Gastroesophageal sphincter (tissue), 4 donors: ENCODE measurements around the gene WASF3. TPM values are rescaled to one million over a fixed set of nuclear protein-coding genes. Genes with fewer than 3 reads are reported as not detected.

ENCODE experiments used
- ATAC-seq: fragments of 150-250 bp; one replicate; pipeline ENCODE4 v1.9.1; 2016; ENCODE audit warnings: mild to moderate bottlenecking, moderate library complexity
- H3K27ac ChIP-seq, 4 donors: fragments of 200-600 bp; sonication (generic) in 3 of 4; 1 replicate in 3 of 4; 2 replicates in 1 of 4; pipeline ENCODE4 v1.5.1; 2016 to 2019
- H3K27me3 ChIP-seq: fragments of 200-600 bp; sonication (generic); one replicate; pipeline ENCODE4 v1.5.1; 2019
- H3K36me3 ChIP-seq, 2 donors: fragments of 200-600 bp; sonication (generic); one replicate each; pipeline ENCODE4 v1.5.1; 2019; ENCODE audit warnings: control low read depth in 1 of 2
- H3K4me1 ChIP-seq, 3 donors: fragments of 200-600 bp; sonication (generic); 1 replicate in 2 of 3; 2 replicates in 1 of 3; pipeline ENCODE4 v1.5.1; 2016 to 2019; ENCODE audit warnings: control low read depth in 2 of 3
- H3K4me3 ChIP-seq, 2 donors: fragments of 200-600 bp; sonication (generic); one replicate each; pipeline ENCODE4 v1.5.1; 2019; ENCODE audit warnings: mild to moderate bottlenecking in 1 of 2, moderate library complexity in 1 of 2
- H3K9me3 ChIP-seq, 3 donors: fragments of 200-600 bp; sonication (generic); one replicate each; pipeline ENCODE4 v1.5.1; 2017 to 2019; ENCODE audit warnings: control low read depth in 2 of 3
- CTCF ChIP-seq, 4 experiments: fragments of 200-600 bp in 2 of 4; fragments of 450-650 bp in 2 of 4; sonication (generic) in 1 of 4; IDR thresholded peaks; one replicate each; pipeline ENCODE4 v1.5.1; 2017 to 2019; ENCODE audit warnings: antibody characterized with exemption in 4 of 4, mild to moderate bottlenecking in 2 of 4, moderate library complexity in 2 of 4
- EP300 ChIP-seq: sonication (generic); formaldehyde crosslinking; IDR thresholded peaks from one replicate; pipeline ENCODE4 v1.6.1; 2017; ENCODE audit warnings: antibody characterized with exemption, mild to moderate bottlenecking
- POLR2A ChIP-seq, 2 donors: fragments of 450-650 bp; IDR thresholded peaks; one replicate each; pipeline ENCODE4 v1.6.1; 2017; ENCODE audit warnings: antibody characterized with exemption in 2 of 2, mild to moderate bottlenecking in 2 of 2, moderate library complexity in 1 of 2
- POLR2AphosphoS5 ChIP-seq: sonication (generic); formaldehyde crosslinking; IDR thresholded peaks from one replicate; pipeline ENCODE4 v1.6.1; 2017; ENCODE audit warnings: antibody characterized with exemption
- WGBS, 2 donors: methylation state at CpG; one replicate each; pipeline ENCODE4 v1.1.5; 2018; ENCODE audit warnings: low coverage in 1 of 2; 5-methylcytosine and 5-hydroxymethylcytosine counted together
- total RNA-seq, 4 donors: library from RNA; depleted of rRNA; stranded (reverse); fragments of >200 nt; gene quantifications; one replicate each; pipeline ENCODE4 v1.1.0, GENCODE V29; 2016

The WASF3 gene
- total RNA-seq, 4 donors from 2014 or later: 13.7 to 19.0 (median 18.7) TPM

- ATAC-seq: no peak
- Histone ChIP-seq H3K4me1 (no peaks in the 10 kb centered on the region), H3K27ac (no peak overlapping the region), H3K4me3 (no peak overlapping the region), H3K9me3 (no peaks in the 10 kb centered on the region), H3K27me3 (no peaks in the 10 kb centered on the region), H3K36me3 (peaks cover 0 to 5% of the 10 kb centered on the region in 2 donors)
- WGBS, 2 donors: 69 to 100% methylated on average over 1 to 2 of the region's 2 CpGs
- TF ChIP-seq CTCF (IDR thresholded peaks at IDR 0.05): no peak
- no peak for TF ChIP-seq EP300
- no peak for TF ChIP-seq POLR2A (IDR thresholded peaks at IDR 0.05)
- no peak for TF ChIP-seq POLR2AphosphoS5
Observed at GRCh38 chr13:26616126-26616525, 58.6 kb downstream of the WASF3 start.

- Histone ChIP-seq H3K4me3 (no peak overlapping the region), H3K36me3 (no peaks in the 10 kb centered on the region), H3K27me3 (no peaks in the 10 kb centered on the region), H3K27ac (no peak overlapping the region), H3K9me3 (peaks cover 0 to 5% (median 0%) of the 10 kb centered on the region in 3 donors), H3K4me1 (no peaks in the 10 kb centered on the region)
- TF ChIP-seq POLR2A (IDR thresholded peaks at IDR 0.05) (no peak), EP300 (no peak), POLR2AphosphoS5 (no peak), CTCF (IDR thresholded peaks at IDR 0.05) (no peak)
- no peak for ATAC-seq
- 65 to 75% methylated on average over 2 of the region's 2 CpGs for WGBS, 2 donors
Observed at GRCh38 chr13:26618726-26619125, 61.2 kb downstream of the WASF3 start.

GRCh38 chr13:26619358-26619757 lies 61.9 kb downstream of the WASF3 start:
- ATAC-seq: no peak
- Histone ChIP-seq H3K4me1 (no peaks in the 10 kb centered on the region), H3K36me3 (no peaks in the 10 kb centered on the region), H3K9me3 (peaks cover 0 to 11% (median 0%) of the 10 kb centered on the region in 3 donors), H3K27me3 (no peaks in the 10 kb centered on the region), H3K27ac (no peak overlapping the region), H3K4me3 (no peak overlapping the region)
- 82% methylated on average over 2 of the region's 2 CpGs; no CpG with 5 or more reads in 1 of the 2 donors for whole genome bisulfite sequencing, 2 donors
- no peak for TF ChIP-seq EP300
- no peak for TF ChIP-seq CTCF (IDR thresholded peaks at IDR 0.05)
- no peak for TF ChIP-seq POLR2AphosphoS5
- no peak for TF ChIP-seq POLR2A (IDR thresholded peaks at IDR 0.05)

GRCh38 chr13:26621731-26622401 lies 64.4 kb downstream of the WASF3 start:
- no peaks in the 10 kb centered on the region for H3K4me1 ChIP-seq
- no peak for ATAC-seq
- WGBS, 2 donors: 88 to 100% methylated on average over 2 to 3 of the region's 4 CpGs

More at GRCh38 chr13:26621731-26622401, 64.4 kb downstream of the WASF3 start:
- TF ChIP-seq POLR2AphosphoS5 (no peak), POLR2A (IDR thresholded peaks at IDR 0.05) (no peak), EP300 (no peak), CTCF (IDR thresholded peaks at IDR 0.05) (no peak)
- Histone ChIP-seq H3K27ac (no peak overlapping the region), H3K9me3 (peaks cover 0 to 18% (median 0%) of the 10 kb centered on the region in 3 donors), H3K4me3 (no peak overlapping the region), H3K27me3 (no peaks in the 10 kb centered on the region), H3K36me3 (no peaks in the 10 kb centered on the region)
